ENCODE measurements around the gene NMU.
"Not testable (repeated sequence)": the region's sequence is repeated elsewhere in the genome, so short reads cannot be mapped to it uniquely, and the experiment has no call there.

Gene NMU

DNA sequence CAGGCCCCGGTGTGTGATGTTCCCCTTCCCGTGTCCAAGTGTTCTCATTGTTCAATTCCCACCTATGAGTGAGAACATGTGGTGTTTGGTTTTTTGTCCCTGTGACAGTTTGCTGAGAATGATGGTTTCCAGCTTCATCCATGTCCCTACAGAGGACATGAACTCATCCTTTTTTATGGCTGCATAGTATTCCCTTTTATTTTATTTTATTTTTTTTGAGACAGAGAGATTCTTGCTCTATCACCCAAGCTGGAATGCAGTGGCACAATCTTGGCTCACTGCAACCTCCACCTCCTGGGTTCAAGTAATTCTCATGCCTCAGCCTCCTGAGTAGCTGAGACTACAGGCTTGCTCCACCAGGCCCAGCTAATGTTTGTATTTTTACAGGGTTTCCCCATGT lies 53.3 kb downstream of the NMU start:
- H3K27ac ChIP-seq (ENCODE audit: extremely low read depth, low read depth, low read length); CTCF ChIA-PET; H3K9me3 ChIP-seq (ENCODE audit: control insufficient read depth, insufficient read depth, low read depth, low read length); H3K4me1 ChIP-seq (ENCODE audit: control insufficient read depth, insufficient read depth, low read length); POLR2A ChIA-PET; H3K4me3 ChIP-seq (ENCODE audit: low read depth, low read length); H3K36me3 ChIP-seq (ENCODE audit: control insufficient read depth in 2 of 2, insufficient read depth in 1 of 2, low read length in 2 of 2): not testable (repeated sequence)
- peak; percentile 43 for TF ChIP-seq ZNF146 (tag by site-specific recombination; IDR thresholded peaks at IDR 0.05)

DNA sequence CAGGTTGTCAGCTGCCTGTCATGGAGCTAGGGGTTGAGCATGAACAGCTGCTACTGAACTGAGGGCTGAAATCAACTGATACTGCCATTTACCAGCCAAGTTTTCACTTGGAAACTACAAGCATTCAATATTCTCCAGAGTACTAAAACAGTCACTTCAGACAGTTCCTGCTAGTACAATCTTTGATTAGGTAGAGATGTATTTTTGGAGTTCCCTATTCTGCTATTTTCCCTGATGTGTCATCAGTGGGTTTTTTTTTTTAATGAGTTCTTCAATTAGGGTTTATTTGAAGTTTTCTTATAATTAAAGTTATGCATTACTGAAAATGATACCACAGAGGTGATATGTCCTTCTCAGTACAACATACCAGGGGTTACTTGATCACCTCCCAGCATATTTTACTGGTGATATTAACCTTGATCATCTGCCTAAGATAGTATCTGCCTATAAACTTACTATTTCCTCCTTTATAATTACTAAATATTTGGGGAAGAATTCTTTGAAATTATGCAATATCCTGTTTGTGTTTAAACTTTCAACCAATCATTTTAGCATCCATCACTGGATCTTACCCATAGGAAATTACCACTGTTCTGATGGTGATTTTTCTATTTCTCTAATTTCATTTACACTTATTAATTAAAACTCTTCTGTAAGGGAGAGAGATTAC lies 57.6 kb downstream of the NMU start:
- CTCF ChIA-PET = no interaction called here

More for the DNA sequence above, 57.6 kb downstream of the NMU start:
- Histone ChIP-seq H3K9me3 (ENCODE audit: control insufficient read depth, insufficient read depth, low read depth, low read length) (no peaks in the 10 kb centered on the region), H3K36me3 (ENCODE audit: control insufficient read depth in 2 of 2, insufficient read depth in 1 of 2, low read length in 2 of 2) (no peaks in the 10 kb centered on the region), H3K4me1 (ENCODE audit: control insufficient read depth, insufficient read depth, low read length) (no peaks in the 10 kb centered on the region), H3K4me3 (ENCODE audit: low read depth, low read length) (no peak overlapping the region), H3K27ac (ENCODE audit: extremely low read depth, low read depth, low read length) (no peak overlapping the region)
- TF ChIP-seq ZNF146 (tag by site-specific recombination; IDR thresholded peaks at IDR 0.05) (no peak), MZF1 (tag by site-specific recombination; IDR thresholded peaks at IDR 0.05; ENCODE audit: borderline replicate concordance) (no peak), SP2 (tag by site-specific recombination; IDR thresholded peaks at IDR 0.05) (no peak), ZNF350 (tag by site-specific recombination; IDR thresholded peaks at IDR 0.05) (no peak), ZXDB (tag by site-specific recombination; IDR thresholded peaks at IDR 0.05) (no peak), ZNF433 (tag by site-specific recombination; IDR thresholded peaks at IDR 0.05; ENCODE audit: low read depth) (no peak), ZNF311 (tag by site-specific recombination; IDR thresholded peaks at IDR 0.05; ENCODE audit: borderline replicate concordance) (no peak), SETDB1 (IDR thresholded peaks at IDR 0.05; ENCODE audit: insufficient read length, low read length) (no peak), ZBTB21 (tag by site-specific recombination; IDR thresholded peaks at IDR 0.05) (no peak), ZNF747 (tag by site-specific recombination; IDR thresholded peaks at IDR 0.05) (no peak)
- TF ChIP-seq, protein P1, sequence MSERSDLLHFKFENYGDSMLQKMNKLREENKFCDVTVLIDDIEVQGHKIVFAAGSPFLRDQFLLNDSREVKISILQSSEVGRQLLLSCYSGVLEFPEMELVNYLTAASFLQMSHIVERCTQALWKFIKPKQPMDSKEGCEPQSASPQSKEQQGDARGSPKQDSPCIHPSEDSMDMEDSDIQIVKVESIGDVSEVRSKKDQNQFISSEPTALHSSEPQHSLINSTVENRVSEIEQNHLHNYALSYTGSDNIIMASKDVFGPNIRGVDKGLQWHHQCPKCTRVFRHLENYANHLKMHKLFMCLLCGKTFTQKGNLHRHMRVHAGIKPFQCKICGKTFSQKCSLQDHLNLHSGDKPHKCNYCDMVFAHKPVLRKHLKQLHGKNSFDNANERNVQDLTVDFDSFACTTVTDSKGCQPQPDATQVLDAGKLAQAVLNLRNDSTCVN (tag by site-specific recombination; optimal IDR thresholded peaks at IDR 0.05) = no peak
- TF ChIP-seq, protein P2, sequence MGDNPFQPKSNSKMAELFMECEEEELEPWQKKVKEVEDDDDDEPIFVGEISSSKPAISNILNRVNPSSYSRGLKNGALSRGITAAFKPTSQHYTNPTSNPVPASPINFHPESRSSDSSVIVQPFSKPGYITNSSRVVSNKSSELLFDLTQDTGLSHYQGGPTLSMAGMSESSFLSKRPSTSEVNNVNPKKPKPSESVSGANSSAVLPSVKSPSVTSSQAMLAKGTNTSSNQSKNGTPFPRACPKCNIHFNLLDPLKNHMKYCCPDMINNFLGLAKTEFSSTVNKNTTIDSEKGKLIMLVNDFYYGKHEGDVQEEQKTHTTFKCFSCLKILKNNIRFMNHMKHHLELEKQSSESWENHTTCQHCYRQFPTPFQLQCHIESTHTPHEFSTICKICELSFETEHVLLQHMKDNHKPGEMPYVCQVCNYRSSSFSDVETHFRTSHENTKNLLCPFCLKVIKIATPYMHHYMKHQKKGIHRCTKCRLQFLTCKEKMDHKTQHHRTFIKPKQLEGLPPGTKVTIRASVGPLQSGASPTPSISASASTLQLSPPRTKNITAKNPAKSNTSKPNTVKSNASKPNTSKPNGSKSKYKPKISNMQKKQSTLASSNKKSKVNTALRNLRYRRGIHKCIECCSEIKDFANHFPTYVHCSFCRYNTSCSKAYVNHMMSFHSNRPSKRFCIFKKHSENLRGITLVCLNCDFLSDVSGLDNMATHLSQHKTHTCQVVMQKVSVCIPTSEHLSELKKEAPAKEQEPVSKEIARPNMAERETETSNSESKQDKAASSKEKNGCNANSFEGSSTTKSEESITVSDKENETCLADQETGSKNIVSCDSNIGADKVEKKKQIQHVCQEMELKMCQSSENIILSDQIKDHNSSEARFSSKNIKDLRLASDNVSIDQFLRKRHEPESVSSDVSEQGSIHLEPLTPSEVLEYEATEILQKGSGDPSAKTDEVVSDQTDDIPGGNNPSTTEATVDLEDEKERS (tag by site-specific recombination; IDR thresholded peaks at IDR 0.05) = no peak
- TF ChIP-seq, protein P3, sequence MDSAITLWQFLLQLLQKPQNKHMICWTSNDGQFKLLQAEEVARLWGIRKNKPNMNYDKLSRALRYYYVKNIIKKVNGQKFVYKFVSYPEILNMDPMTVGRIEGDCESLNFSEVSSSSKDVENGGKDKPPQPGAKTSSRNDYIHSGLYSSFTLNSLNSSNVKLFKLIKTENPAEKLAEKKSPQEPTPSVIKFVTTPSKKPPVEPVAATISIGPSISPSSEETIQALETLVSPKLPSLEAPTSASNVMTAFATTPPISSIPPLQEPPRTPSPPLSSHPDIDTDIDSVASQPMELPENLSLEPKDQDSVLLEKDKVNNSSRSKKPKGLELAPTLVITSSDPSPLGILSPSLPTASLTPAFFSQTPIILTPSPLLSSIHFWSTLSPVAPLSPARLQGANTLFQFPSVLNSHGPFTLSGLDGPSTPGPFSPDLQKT (IDR thresholded peaks at IDR 0.05; ENCODE audit: borderline replicate concordance, low read depth, low read length) = no peak
- TF ChIP-seq, protein P4, sequence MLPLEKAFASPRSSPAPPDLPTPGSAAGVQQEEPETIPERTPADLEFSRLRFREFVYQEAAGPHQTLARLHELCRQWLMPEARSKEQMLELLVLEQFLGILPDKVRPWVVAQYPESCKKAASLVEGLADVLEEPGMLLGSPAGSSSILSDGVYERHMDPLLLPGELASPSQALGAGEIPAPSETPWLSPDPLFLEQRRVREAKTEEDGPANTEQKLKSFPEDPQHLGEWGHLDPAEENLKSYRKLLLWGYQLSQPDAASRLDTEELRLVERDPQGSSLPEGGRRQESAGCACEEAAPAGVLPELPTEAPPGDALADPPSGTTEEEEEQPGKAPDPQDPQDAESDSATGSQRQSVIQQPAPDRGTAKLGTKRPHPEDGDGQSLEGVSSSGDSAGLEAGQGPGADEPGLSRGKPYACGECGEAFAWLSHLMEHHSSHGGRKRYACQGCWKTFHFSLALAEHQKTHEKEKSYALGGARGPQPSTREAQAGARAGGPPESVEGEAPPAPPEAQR (tag by site-specific recombination; IDR thresholded peaks at IDR 0.05) = no peak
- TF ChIP-seq, protein P5, sequence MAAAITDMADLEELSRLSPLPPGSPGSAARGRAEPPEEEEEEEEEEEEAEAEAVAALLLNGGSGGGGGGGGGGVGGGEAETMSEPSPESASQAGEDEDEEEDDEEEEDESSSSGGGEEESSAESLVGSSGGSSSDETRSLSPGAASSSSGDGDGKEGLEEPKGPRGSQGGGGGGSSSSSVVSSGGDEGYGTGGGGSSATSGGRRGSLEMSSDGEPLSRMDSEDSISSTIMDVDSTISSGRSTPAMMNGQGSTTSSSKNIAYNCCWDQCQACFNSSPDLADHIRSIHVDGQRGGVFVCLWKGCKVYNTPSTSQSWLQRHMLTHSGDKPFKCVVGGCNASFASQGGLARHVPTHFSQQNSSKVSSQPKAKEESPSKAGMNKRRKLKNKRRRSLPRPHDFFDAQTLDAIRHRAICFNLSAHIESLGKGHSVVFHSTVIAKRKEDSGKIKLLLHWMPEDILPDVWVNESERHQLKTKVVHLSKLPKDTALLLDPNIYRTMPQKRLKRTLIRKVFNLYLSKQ (tag by site-specific recombination; IDR thresholded peaks at IDR 0.05; ENCODE audit: borderline replicate concordance) = no peak
- POLR2A ChIA-PET = no interaction called here
